ENCODE data around the gene HTR7. TPM values are rescaled to one million over a fixed set of nuclear protein-coding genes. Genes with fewer than 3 reads are reported as not detected.
"Not testable (repeated sequence)": the region's sequence is repeated elsewhere in the genome, so short reads cannot be mapped to it uniquely, and the experiment has no call there.

HTR7 gene
- total RNA-seq, 4 donors from 2014 or later: 0.29 to 1.5 (median 0.68) TPM

GRCh38 chr10:90884431-90884830, 26.6 kb upstream of the HTR7 start:
- no peak for DNase-seq
- H3K36me3 ChIP-seq: no peaks in the 10 kb centered on the region
- H3K9me3 ChIP-seq: no peaks in the 10 kb centered on the region
- no peaks in the 10 kb centered on the region for H3K27me3 ChIP-seq
- TF ChIP-seq CTCF (IDR thresholded peaks at IDR 0.05): no peak
- TF ChIP-seq POLR2A (IDR thresholded peaks at IDR 0.05): no peak
- no peak overlapping the region for H3K4me3 ChIP-seq
- H3K4me1 ChIP-seq: no peaks in the 10 kb centered on the region
- no peak overlapping the region for H3K27ac ChIP-seq
- intact Hi-C loops (cut with DNase I; ENCODE audit: low total_unique reads): no loop called here

GRCh38 chr10:90880059-90880719, 22.4 kb upstream of the HTR7 start:
- H3K4me1 ChIP-seq; H3K27me3 ChIP-seq; DNase-seq; intact Hi-C loops (cut with DNase I; ENCODE audit: low total_unique reads); H3K4me3 ChIP-seq; H3K9me3 ChIP-seq; H3K27ac ChIP-seq; H3K36me3 ChIP-seq: not testable (repeated sequence)
- TF ChIP-seq CTCF (IDR thresholded peaks at IDR 0.05): peak; percentile 37 to 57 (median 46)

DNA sequence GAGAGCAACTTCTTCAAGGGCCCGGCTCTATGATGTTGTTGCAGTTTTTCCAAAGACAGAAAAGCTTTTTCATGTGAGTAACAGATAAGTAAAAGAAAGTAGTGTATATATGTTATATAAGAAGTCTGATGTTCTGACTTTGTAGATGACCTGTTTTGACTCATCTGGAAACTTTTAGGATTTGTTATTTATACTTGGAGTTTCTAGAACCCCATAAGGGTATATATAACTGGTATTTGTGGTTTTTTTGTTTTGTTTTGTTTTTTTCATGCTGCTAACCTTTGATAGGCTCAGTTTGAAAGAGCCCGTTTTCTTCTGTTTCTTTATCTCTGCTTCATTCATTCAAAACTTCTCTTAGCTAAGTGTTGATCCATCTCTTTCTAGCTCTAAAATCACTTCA, 21.2 kb upstream of the HTR7 start:
- TF ChIP-seq POLR2A (IDR thresholded peaks at IDR 0.05) (no peak), CTCF (IDR thresholded peaks at IDR 0.05) (no peak)
- Histone ChIP-seq H3K27ac (no peak overlapping the region), H3K9me3 (no peaks in the 10 kb centered on the region), H3K36me3 (no peaks in the 10 kb centered on the region), H3K27me3 (no peaks in the 10 kb centered on the region), H3K4me1 (no peaks in the 10 kb centered on the region), H3K4me3 (no peak overlapping the region)
- intact Hi-C loops (cut with DNase I; ENCODE audit: low total_unique reads): no loop called here
- DNase-seq: no peak

GRCh38 chr10:90872648-90873020, 14.8 kb upstream of the HTR7 start:
- Histone ChIP-seq H3K27ac (peak overlapping the region; percentile 71 to 82), H3K9me3 (peaks cover 0 to 4% of the 10 kb centered on the region in 2 donors), H3K27me3 (no peaks in the 10 kb centered on the region), H3K4me1 (peaks cover 6 to 7% of the 10 kb centered on the region in 2 donors), H3K36me3 (no peaks in the 10 kb centered on the region), H3K4me3 (peak overlapping the region; percentile 77 to 95)
- intact Hi-C loops (cut with DNase I; ENCODE audit: low total_unique reads): no loop called here
- no peak for TF ChIP-seq CTCF (IDR thresholded peaks at IDR 0.05)
- DNase-seq: no peak

DNA sequence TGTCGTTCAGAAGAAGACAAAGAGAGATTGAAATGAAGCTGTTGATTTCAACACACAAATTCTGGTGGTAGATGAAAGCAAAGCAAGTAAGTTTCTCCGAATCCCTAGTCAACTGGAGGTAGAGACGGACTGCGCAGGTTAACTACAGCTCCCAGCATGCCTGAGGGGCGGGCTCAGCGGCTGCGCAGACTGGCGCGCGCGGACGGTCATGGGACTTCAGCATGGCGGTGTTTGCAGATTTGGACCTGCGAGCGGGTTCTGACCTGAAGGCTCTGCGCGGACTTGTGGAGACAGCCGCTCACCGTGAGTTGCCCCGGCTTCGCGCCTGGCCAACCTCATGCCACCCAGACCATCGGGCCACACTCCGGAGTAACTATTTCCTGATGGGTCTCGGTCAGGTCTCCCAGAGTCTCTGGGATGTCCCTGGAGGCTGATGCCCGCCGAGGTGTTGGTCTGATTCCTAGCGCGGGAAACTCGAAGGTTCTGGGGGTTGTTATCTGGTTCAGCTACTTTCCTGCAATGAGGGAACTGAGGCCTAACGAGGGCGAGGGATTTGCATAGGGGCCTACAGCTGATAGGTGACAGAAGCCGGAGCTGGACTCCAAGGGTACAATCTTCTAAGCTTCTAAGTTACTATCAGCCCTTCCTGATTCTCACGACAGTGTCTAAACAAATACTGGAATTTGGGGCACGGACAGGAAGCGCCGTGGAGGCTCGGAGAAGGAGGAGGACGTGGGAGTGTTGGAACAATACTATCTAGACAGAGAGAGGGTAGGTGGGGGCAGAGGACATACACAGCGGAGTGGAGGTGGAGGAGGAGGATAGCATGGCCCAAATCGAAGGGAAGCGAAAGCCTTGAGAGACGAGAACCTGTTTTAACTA, 14.2 kb upstream of the HTR7 start, which contains the start of gene RPP30:
Gene RPP30, plus strand, starts transcription at position 209 of the 882 bp plus-strand sequence. Its CDS starts 13 bp downstream, at position 222.
- intact Hi-C loops (cut with DNase I; ENCODE audit: low total_unique reads): no loop called here
- Histone ChIP-seq H3K27me3 (no peaks in the 10 kb centered on the region), H3K9me3 (peaks cover 0 to 4% of the 10 kb centered on the region in 2 donors), H3K4me3 (peak within 1 kb of the TSS; percentile 77 to 95), H3K36me3 (no peaks in the 10 kb centered on the region), H3K4me1 (peaks cover 6 to 7% of the 10 kb centered on the region in 2 donors), H3K27ac (peak within 1 kb of the TSS; percentile 71 to 82)
- peak in 1 of 2 donors; percentile 60 for TF ChIP-seq POLR2A (IDR thresholded peaks at IDR 0.05)
- peak in 2 of 4 experiments; percentile 16 to 30 for TF ChIP-seq CTCF (IDR thresholded peaks at IDR 0.05)
- peak; percentile 76 to 81 for DNase-seq

All from uterus (tissue), 4 donors.